Endothelial cell (in vitro differentiated cells): Measurements from ENCODE around the gene USP49. TPM values are rescaled to one million over a fixed set of nuclear protein-coding genes. Genes with fewer than 3 reads are reported as not detected.

ENCODE experiments used
- DNase-seq: peaks from one replicate; pipeline ENCODE4 v3.0.0; 2021; ENCODE audit warnings: low spot score
- H3K27ac Mint-ChIP-seq: one replicate; pipeline ENCODE4 v1.8.0; 2021; ENCODE audit warnings: mixed read lengths, inconsistent platforms; ENCODE audit not compliant: unreplicated experiment
- H3K27me3 Mint-ChIP-seq: one replicate; pipeline ENCODE4 v1.8.0; 2021; ENCODE audit warnings: mild to moderate bottlenecking, moderate library complexity, mixed read lengths, inconsistent platforms; ENCODE audit not compliant: unreplicated experiment
- H3K36me3 Mint-ChIP-seq: one replicate; pipeline ENCODE4 v1.8.0; 2021; ENCODE audit warnings: mild to moderate bottlenecking, low read depth, mixed read lengths, inconsistent platforms; ENCODE audit not compliant: unreplicated experiment
- H3K4me1 Mint-ChIP-seq: one replicate; pipeline ENCODE4 v1.8.0; 2021; ENCODE audit warnings: mild to moderate bottlenecking, mixed read lengths, inconsistent platforms; ENCODE audit not compliant: unreplicated experiment
- H3K4me3 Mint-ChIP-seq: one replicate; pipeline ENCODE4 v1.8.0; 2021; ENCODE audit warnings: mild to moderate bottlenecking, mixed read lengths, inconsistent platforms; ENCODE audit not compliant: unreplicated experiment
- H3K9me3 Mint-ChIP-seq: one replicate; pipeline ENCODE4 v1.8.0; 2021; ENCODE audit warnings: mixed read lengths, inconsistent platforms; ENCODE audit not compliant: unreplicated experiment
- total RNA-seq: library from RNA; stranded (reverse); fragmentation: NEBNext Ultra II Directional; extraction: Animal tissue kit (Norgen Biotek cat#: 25700); gene quantifications from one replicate; pipeline ENCODE4 v1.2.1, GENCODE V29; 2021; ENCODE audit not compliant: unreplicated experiment
- TF ChIP-seq, protein P1 (sequence below): fragments of 200-600 bp; sonication (generic); IDR thresholded peaks from one replicate; pipeline ENCODE4 v1.5.0; 2021; ENCODE audit warnings: antibody characterized with exemption; ENCODE audit not compliant: unreplicated experiment

Gene USP49
- total RNA-seq, 1 donor from 2014 or later, result 7.1 TPM

DNA sequence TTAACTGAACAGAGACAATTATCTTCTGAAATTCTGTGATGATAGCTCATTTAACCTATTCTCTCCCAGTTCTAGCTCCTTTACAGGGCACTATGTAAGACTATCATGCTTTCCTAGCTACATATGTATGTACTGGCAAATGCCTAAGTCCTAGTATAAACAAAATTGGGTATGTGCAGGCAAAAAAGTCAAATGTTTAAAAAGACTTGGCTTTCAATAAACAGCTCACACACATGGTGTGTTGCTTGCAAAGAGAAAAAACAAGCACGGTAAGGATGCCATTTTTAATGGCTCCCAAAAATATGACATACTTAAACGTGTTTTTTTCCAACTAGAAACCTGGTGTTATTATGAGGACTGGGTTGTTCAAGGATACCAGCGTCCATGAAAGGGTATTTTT, 62.9 kb downstream of the USP49 start:
- Mint-ChIP-seq H3K27me3 (no peaks in the 10 kb centered on the region), H3K27ac (no peak overlapping the region), H3K4me1 (no peaks in the 10 kb centered on the region), H3K4me3 (no peak overlapping the region), H3K36me3 (no peaks in the 10 kb centered on the region), H3K9me3 (no peaks in the 10 kb centered on the region)
- no peak for DNase-seq
- TF ChIP-seq, protein P1, sequence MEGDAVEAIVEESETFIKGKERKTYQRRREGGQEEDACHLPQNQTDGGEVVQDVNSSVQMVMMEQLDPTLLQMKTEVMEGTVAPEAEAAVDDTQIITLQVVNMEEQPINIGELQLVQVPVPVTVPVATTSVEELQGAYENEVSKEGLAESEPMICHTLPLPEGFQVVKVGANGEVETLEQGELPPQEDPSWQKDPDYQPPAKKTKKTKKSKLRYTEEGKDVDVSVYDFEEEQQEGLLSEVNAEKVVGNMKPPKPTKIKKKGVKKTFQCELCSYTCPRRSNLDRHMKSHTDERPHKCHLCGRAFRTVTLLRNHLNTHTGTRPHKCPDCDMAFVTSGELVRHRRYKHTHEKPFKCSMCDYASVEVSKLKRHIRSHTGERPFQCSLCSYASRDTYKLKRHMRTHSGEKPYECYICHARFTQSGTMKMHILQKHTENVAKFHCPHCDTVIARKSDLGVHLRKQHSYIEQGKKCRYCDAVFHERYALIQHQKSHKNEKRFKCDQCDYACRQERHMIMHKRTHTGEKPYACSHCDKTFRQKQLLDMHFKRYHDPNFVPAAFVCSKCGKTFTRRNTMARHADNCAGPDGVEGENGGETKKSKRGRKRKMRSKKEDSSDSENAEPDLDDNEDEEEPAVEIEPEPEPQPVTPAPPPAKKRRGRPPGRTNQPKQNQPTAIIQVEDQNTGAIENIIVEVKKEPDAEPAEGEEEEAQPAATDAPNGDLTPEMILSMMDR, result no peak

DNA sequence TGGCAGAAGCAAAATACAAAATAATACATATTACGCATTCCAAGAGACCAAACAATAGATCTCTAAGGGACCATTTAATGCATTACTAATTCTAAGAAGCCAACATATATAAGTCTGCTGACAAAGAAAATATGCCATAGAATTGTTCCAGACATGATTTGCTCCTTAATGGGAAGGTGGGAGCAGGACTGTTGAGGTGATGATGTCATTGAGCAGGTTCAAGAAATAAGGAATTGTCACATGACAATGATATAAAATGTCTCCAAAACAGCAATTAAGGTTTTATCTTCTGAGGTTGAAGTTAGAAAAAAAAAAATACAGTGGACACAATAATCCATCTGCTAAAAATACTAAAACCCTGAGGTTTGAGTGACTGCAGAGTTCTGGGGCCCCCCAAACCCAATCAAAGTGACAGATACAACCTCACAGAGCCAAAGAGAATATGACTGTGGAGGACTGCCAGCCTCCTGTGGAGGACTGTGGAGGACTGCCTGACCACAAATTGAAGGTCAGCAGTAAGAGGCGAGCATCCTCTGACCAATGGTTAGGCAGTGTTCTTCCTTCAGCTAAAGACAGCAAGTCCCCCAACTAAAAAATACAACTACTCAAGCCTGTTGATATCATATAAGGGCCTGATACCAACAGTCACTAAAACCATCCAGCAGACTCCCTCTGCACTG, 68.7 kb downstream of the USP49 start:
- Mint-ChIP-seq H3K4me1 (peaks cover 4% of the 10 kb centered on the region), H3K4me3 (no peak overlapping the region), H3K27me3 (no peaks in the 10 kb centered on the region), H3K9me3 (no peaks in the 10 kb centered on the region), H3K27ac (no peak overlapping the region), H3K36me3 (no peaks in the 10 kb centered on the region)
- TF ChIP-seq, protein P1, result no peak
- DNase-seq, result no peak

DNA sequence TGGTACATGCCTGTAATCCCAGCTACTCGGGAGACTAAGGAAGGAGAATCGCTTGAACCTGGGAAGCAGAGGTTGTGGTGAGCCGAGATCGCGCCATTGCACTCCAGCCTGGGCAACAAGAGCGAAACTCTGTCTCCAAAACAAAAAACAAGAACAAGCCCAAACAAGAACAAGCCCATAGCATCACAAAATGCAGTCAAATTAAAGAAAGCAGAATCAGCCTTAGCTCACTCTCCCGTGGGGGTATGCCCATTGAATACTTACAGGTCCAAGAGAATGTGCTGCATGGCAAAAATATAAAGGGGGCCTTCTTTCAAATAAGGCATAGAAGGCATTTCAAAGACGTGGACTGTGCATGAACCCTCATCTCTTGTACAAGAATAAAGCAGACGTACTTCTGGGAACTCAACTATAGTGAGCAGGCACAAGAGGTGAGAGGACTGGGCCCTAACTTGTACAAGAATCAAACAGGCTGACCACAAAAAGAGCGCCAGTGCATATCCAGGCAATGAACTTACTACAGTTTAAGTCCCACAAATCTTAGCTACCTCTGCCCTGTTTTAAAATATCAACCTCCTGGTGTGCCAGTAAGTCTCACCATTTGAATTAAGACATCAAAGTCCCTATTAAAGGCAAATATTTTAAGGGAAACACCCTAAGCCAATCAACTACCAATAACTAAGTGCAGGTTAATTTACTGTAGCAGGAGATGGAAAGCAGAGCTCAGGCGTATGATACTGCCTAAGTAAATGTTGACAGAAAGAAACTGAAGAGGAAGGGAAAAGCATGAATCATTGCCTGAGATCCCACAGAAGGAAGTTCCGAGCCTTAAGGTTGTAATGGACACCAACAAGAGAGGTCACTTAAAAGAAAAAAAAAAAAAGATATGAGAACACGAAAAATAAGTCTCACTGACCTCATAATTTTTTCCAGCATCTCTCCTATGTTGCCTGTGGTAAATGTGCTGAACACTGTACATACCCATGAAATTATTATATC, 70.3 kb downstream of the USP49 start:
- peaks cover 4% of the 10 kb centered on the region for H3K4me1 Mint-ChIP-seq
- DNase-seq, result no peak
- TF ChIP-seq, protein P1, result no peak
- H3K36me3 Mint-ChIP-seq, result no peaks in the 10 kb centered on the region
- no peaks in the 10 kb centered on the region for H3K9me3 Mint-ChIP-seq
- H3K4me3 Mint-ChIP-seq, result no peak overlapping the region
- H3K27ac Mint-ChIP-seq, result no peak overlapping the region
- H3K27me3 Mint-ChIP-seq, result no peaks in the 10 kb centered on the region

DNA sequence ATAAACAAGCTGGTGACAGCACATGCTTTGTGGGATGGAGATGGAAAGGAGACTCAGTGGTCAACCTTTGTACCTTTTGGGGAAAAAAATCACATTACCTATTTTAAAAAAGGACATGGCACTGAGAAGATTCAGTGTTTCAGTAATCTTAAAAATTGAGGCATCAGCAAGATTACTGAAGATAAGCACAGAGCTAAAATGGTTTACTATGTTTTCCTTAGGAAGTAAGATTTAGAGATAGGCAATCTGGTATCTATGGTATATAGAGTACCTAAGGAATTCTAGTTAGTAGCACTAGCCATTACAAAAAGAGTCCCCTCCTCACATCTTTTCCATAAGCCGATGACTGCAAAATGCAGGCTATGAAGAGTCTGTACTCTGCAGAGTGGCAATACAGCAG, 72.0 kb downstream of the USP49 start:
- H3K36me3 Mint-ChIP-seq, result no peaks in the 10 kb centered on the region
- H3K4me3 Mint-ChIP-seq, result no peak overlapping the region
- no peak overlapping the region for H3K27ac Mint-ChIP-seq
- TF ChIP-seq, protein P1, result no peak
- H3K27me3 Mint-ChIP-seq, result no peaks in the 10 kb centered on the region
- DNase-seq, result no peak
- H3K4me1 Mint-ChIP-seq, result peaks cover 4% of the 10 kb centered on the region
- H3K9me3 Mint-ChIP-seq, result no peaks in the 10 kb centered on the region
